Cardiac septum (tissue), 1 donor: ENCODE data around the gene NCOA6. TPM values are rescaled to one million over a fixed set of nuclear protein-coding genes. Genes with fewer than 3 reads are reported as not detected.
"Not testable (repeated sequence)": the region's sequence is repeated elsewhere in the genome, so short reads cannot be mapped to it uniquely, and the experiment has no call there.

Source experiments
- DNase-seq: peaks from one replicate; pipeline ENCODE4 v3.0.0-alpha.2; 2020; ENCODE audit warnings: low spot score
- intact Hi-C: fragments of 100-400 bp; cut with DNase I; formaldehyde crosslinking; loops from one replicate; pipeline ENCODE4 v1.14.0; 2022
- total RNA-seq: library from RNA; stranded (reverse); fragmentation: NEBNext Ultra II Directional; extraction: Animal tissue kit (Norgen Biotek cat#: 25700); gene quantifications from one replicate; pipeline ENCODE4 v1.2.1, GENCODE V29; 2021
- donor health status: DM: no; HTN: no; CAD: no.

NCOA6 gene
- total RNA-seq, 1 donor from 2014 or later, result 18.5 TPM

DNA sequence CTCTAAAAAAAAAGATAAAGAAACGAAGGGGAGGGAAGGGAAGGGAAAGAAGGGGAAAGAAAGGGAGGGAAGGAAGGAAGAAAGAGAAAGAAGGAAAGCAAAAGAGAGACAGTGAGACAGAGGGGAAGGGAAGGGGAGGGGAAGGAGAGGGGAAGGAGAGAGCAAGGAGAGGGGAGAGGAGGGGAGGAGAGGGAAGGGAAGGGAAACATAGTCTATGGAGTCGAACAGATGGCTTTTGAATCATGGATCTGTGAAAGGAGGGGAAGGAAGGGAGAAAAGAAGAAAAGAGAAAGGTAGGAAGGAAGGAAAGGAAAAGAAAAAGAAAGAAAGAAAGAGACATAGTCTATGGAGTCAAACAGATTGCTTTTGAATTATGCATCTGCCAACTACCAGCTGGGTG lies 16.7 kb upstream of the NCOA6 start:
- intact Hi-C loops, result no loop called here
- DNase-seq, result no peak

DNA sequence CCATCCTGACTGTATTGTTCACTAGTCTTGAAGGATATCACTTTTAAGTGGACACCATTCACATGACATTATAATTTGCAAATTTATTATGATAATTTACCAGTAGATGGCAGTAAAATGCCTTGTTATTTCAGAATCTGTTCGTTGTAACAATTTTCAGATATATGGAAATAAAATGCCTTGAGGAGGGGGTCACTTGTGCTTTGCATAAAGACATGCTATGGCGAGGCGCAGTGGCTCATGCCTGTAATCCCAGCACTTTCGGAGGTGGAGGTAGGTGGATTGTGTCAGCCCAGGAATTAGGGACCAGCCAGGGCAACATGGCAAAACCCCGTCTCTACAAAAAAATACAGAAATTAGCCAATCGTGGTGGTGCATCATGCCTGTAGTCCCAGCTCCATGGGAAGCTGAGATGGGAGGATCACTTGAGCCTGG lies 9.0 kb upstream of the NCOA6 start:
- intact Hi-C loops, result no loop called here
- no peak for DNase-seq

DNA sequence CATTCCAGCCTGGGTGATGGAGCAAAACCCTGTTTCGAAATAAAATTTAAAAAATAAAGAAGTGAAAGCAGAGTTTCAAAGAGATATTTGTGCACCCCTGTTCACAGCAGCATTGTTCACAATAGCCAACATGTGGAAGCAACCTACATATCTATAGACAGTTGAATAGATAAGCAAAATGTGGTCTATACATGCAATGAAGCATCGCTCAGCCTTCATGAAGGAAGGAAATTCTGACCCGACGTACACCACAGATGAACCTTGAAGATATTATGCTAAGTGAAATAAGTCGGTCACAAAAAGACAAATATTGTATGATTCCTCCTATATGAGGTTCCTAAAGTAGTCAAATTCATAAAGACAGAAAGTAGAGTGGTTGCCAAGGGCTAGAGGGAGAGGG lies 6.5 kb upstream of the NCOA6 start:
- intact Hi-C loops, result no loop called here

DNA sequence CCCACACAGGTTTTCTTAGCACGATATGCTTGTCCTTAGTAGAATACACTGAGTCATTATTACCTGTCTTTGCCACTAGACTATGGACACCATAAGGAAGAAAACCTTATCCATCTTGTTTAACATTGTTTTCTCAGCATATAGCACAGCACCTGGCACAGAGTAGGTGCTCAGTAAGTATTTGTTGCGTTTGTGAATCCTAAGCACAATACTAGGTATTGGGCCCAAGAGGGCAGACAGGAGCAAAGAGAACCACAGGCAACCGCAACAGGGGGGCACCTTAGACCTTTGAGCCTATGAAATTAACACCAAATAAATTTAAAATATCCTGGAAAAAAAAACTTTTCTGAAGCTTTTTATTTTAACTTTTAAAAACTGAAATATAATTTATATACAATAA lies 3.7 kb upstream of the NCOA6 start:
- intact Hi-C loops, result loop anchor here (5.0 kb wide), 1 partner anchor 128 kb away; the partner anchor contains the start of genes GSS and MYH7B
- DNase-seq, result no peak

More for the DNA sequence above, 6.5 kb upstream of the NCOA6 start:
- no peak for DNase-seq

DNA sequence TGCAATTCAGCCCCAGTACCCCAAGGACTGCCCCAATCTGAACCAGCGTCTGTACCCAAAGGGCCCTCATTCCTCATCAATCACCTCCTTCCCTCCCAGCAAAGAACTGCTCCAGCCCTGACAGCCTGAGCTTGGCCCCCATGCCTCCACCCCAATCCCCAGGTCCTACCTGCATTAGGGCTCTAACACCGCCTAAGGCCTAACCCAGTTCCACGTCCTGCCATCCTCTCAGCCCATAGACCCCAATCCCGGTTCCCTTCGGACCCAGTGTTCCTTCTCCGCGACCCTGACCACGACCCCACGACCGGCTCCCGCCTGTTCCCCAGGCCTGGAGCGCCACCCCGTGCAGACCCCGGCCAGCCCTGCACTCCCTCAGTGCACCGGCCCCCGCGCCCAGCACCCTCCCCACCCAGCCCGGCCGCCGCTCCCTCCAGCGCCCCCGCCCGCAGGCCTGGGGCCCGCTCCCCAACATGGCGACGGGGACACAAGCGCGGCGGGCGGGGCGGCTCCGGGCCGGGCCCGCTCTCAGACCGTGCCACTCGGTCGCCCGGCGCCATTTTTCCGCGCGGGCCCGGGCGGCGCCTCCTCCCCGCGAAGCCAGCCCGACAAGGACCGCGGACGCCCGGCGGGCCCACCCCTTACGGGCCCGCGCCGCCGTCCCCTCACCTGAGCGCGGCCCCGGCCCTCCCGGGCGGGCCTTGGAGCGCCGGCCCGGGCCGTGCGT lies 483 bp downstream of the NCOA6 start:
- intact Hi-C loops, result loop anchor here (5.0 kb wide), 1 partner anchor 132 kb away; the partner anchor contains the start of genes GSS and MYH7B
- peak; percentile 87 for DNase-seq

DNA sequence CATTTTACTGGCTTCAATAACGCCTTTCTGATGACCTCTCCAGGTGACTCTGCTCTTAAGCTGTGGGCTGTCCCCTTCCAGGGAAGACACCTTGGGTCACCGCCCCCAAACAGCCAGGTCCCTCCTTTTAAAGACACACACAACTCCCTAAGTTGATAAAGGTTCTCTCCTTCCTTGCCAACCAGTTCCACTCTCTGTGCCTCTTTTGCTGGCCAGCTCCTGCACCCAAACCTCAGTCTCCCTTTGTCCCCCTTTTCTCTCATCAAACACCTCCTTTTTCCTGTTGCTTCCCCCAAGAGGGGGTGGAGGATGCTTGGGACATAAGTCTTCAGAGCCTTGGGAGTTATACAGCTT lies 1.0 kb downstream of the NCOA6 start:
- peak; percentile 79 for DNase-seq
- intact Hi-C loops, result no loop called here

DNA sequence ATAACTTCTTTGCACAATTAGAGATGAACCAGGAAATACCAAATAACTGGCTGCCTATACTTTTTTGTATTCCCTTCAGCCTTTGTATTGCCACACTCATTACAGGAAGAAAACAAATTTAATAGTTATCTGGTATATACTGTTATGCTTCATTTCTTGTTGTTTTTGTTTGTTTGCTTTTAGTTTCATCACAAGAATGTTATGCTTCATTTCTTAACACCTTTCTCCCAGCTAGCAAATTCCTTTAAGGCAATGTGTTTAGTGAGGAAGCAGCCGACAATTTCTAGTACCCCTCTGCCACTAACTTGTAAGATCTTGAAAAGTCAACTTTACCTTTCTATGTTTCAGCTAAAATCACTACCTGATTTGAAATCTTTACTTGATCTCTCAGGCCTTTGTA lies 1.4 kb downstream of the NCOA6 start:
- no peak for DNase-seq
- intact Hi-C loops, result no loop called here

DNA sequence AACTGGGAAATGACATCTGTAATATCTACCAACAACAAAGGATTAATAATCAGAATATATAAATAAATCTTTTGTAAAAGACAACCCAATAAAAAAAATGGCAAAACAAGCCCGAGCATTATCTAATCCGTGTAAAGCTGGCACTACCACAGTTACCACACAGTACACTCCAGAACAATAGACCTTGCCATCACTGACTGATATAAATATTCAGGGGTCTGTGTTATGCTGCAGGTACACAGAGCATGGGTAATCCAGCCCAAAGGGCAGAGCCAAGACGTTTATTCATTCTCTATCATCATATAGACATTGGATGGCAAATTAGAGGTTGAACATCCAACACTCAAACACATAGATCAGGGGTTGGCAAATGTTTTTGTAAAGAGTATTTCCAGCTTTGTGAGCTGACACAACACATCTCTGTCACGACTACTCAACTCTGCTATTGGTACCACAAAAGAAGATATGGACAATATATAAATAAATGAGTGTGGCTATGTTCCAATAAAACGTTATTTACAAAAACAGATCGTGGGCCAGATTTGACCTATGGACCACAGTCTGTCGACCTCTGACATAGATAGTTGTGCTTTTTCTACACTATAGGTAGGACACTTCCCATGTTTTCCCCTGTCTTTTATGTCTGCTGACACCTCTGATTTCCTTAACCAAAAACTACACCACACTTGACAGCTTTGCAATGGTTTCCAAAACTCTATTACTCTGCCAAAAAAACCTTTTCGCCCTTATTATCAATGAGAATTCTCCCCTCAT lies 4.5 kb downstream of the NCOA6 start:
- intact Hi-C loops, result no loop called here
- no peak for DNase-seq

DNA sequence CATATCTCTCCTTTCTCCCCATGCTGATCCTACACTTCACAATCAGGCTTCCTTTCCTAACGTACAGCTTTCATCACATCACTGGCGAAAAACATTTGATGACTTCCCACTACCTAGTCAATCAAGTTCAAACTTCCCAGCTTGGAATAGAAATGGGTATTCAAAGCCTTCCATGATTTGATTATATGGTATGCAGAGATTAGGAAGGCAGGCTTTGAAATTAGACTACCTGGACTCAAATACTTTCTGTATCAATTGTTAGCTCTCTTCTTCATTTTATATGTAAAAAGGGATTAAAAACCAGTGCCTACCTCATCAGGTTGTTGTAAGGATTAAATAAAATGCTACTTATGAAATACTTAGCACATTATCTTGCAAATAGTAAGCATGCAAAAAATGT lies 7.7 kb downstream of the NCOA6 start:
- no peak for DNase-seq
- intact Hi-C loops, result no loop called here

DNA sequence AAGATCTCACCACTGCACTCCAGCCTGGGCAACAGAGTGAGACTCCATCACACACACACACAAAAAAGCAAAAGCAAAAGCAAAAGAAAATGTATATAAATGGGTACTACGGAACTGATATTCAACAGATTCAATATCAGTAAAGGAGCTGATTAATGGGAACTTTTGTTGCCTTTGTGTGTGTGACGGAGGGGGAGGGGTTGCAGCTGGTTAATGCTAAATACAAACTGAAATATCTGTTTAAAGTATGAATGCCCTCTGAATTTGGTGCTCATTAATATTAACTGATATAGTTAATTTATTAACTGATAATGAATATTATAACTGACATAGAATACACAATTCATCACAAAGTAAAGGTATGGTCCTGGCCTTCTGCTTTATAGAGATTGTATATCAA lies 8.4 kb downstream of the NCOA6 start:
- DNase-seq, result no peak
- intact Hi-C loops, result no loop called here

DNA sequence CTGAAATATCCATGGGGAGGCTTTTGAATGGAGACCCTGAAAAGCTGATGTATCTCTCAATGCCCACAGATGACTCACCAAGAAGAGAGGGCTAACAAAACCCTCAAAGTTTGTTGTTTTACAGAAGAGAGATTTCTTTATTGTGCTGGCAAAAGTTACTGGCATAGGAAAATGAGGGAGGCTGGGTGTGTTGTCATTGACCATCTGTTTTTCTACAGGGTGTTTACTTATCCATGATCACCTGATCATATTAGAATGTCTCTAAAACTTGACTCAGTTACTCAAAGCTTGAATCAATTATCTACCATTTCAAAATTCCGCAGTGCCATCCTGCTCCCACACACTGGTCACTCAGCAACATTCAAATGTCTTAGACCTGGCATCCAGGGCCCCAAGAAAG lies 9.8 kb downstream of the NCOA6 start:
- no peak for DNase-seq
- intact Hi-C loops, result no loop called here

DNA sequence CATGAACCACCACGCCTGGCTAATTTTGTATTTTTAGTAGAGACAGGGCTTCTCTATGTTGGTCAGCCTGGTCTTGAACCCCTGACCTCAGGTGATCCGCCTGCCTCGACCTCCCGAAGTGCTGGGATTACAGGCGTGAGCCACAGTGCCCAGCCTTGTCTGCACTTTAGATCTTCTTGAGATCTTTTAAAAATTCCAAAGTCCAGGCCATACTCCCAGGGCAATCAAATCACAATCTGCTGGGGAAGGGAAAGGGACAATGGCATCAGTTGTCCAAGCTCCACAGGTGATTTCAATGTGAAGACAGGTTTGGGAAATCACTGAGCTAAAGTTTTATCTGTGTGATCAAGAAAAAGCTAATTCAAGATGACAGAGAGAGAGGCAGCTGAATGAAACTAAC lies 16.9 kb downstream of the NCOA6 start:
- intact Hi-C loops, result no loop called here
- no peak for DNase-seq

DNA sequence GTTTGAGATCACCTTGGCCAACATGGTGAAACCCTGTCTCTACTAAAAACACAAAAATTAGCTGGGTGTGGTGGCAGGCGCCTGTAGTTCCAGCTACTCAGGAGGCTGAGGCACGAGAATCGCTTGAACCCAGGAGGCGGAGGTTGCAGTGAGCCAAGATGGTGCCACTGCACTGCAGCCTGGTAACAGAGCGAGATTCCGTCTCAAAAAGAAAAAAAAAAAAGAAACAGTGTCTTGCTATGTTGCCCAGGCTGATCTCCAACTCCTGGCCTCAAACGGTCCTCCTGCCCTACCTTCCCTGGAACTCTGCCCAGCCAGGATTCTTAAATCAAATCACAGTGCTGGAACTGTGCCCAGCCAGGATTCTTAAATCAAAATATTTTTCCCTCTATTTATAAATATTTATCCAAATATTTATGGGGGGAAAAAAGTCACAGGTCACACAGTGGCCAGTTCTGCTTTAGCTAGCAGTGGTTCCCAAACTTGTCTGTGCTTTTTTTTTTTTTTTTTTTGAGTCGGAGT lies 17.4 kb downstream of the NCOA6 start:
- intact Hi-C loops, DNase-seq: not testable (repeated sequence)

DNA sequence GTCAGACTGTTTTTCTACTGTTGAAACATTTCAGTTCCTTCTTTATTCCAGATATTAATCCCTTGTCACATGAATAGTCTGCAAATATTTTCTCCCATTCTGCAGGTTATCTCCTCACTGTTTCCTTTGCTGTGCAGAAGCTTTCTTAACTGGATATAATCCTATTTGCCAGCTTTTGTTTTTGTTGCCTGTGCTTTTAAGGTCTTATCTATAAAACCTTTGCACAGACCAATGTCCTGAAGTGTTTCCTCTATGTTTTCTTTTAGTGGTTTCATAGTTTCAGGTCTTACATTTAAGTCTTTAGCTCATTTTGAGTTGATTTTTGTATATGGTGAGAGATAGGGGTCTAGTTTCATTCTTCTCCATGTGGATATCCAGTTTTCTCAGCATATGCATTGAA lies 19.2 kb downstream of the NCOA6 start:
- intact Hi-C loops, result no loop called here
- DNase-seq, result no peak

DNA sequence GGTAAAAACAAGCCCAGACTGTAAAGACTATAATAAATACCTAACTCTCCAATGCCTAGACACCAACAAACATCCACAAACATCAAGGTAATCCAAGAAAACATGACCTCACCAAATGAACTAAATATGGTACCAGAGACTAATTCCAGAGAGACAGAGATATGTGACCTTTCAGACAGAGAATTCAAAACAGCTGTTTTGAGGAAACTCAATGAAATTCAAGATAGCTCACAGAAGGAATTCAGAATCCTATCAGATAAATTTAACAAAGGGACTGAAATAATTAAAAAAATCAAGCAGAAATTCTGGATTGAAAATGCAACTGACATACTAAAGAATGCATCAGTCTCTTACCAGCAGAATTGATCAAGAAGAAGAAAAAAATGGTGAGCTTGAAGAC lies 26.6 kb downstream of the NCOA6 start:
- intact Hi-C loops, result no loop called here
- no peak for DNase-seq

DNA sequence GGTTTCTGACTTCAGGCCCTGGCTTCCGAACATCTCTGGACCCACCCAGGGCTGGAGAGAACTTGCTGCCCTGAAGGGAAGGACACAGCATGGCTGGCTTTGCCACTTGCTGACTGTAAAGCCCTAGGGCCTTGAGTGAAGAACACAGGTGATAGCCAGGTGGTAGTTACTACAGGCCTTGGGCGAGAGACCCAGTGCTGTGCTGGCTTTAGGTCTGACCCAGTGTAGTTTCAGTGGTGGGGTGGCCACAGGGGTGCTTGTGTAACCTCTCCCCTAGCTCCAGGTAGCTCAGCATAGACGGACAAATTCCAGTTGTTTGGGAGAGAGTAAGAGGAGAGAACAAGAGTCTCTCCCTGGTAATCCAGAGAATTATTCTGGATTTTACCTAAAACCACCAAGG lies 27.1 kb downstream of the NCOA6 start:
- no peak for DNase-seq
- intact Hi-C loops, result no loop called here

DNA sequence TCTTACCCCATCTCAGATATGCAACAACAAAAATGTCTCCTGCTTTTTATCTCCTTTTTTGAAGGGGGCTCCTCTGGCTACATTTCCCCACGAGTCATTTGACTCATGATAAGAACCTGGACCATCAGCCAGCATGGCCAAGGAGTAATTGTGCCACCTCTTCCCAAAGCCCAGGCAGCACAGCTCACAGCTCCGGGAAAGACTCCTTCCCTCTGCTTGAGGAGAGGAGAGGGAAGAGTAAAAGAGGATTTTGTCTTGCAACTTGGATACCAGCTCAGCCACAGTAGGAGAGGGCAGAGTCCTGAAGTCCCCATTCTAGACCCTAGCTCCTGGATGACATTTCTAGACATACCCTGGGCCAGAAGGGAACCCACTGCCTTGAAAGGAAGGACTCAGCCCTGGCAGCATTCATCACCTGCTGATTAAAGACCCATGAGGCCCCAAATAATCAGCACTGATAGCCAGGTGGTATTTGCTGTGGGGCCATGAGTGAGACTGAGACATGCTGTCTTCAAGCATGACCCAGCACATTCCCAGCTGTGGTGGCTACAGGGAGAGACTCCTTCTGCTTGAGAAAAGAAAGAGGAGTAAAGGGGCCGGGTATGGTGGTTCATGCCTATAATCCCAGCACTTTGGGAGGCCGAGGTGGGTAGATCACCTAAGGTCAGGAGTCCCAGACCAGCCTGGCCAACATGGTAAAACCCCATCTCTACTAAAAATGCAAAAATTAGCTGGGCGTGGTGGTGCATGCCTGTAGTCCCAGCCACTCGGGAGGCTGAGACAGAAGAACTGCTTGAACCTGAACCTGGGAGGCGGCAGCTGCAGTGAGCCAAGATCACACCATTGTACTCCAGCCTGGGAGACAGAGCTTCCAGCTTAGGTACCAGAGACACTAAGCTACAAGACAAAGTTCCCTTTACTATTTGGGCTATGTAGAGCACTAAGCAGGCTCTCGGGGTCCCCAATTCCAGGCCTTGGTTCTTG lies 28.1 kb downstream of the NCOA6 start:
- DNase-seq, result no peak
- intact Hi-C loops, result no loop called here

DNA sequence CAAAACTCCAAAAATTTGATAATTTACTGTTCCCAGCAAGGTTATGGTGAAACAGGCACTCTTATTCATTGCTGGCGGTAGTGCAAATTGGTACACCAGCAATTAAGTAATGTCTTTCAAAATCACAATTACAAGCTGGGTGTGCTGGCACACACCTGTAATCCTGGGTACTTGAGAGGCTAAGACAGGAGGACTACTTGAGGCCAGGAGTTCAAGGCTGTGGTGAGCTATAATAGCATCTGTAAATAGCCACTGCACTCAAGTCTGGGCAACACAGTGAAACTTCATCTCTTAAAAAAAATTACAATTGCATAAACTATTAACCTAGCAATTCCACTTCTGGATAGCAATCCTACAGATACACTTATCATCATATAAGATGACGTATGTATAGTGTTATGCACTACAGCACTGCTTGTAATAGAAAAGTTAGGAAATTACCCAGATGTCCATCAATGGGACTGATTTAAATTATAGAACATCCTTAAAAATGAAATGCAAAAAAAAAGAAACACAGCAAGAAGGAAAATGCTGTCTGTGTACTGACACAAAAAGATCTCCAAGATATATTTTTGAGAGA lies 31.4 kb downstream of the NCOA6 start:
- intact Hi-C loops, result no loop called here
- DNase-seq, result no peak

DNA sequence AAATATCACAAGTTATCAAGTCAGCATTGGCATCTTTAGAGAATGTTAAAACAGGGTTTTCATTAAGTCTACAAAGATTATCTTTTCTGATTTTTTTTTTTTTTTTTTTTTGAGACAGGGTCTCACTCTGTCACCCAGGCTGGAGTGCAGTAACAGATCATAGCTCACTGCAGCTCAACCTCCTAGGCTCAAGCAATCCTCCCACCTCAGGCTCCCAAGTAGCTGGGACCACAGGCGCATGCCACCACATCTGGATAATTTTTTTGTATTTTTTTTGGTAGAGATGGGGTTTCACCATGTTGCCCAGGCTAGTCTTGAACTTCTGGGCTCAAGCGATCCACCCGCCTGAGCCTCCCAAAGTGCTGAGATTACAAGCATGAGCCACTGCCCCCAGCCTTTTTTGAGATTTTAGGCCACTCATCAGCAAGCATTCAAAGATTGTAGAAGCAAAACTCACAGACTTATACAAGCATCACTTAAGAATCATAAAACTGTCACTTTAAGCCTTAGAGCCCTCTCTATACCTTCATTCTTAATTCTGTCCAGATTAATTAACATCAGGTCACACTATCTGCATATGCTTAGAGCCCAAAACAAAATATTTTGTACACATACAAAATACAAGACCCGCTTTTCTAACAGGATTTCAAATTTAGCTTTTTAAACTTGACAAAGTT lies 32.6 kb downstream of the NCOA6 start:
- DNase-seq, result no peak
- intact Hi-C loops, result no loop called here
